CD4-positive, alpha-beta memory T cell (primary cell): ENCODE results near the gene PPCS. TPM values are rescaled to one million over a fixed set of nuclear protein-coding genes. Genes with fewer than 3 reads are reported as not detected.

ENCODE experiments used
- CTCF ChIA-PET: fragments of 350-600 bp; sonication (Branson Sonifier 250); formaldehyde crosslinking; loops from one replicate; lab custom pipeline; 2021; ENCODE audit warnings: inconsistent platforms; ENCODE audit not compliant: partially characterized antibody; lab: Charles Lee
- POLR2A ChIA-PET: fragments of 350-600 bp; sonication (Branson Sonifier 250); formaldehyde crosslinking; loops from one replicate; lab custom pipeline; 2021; ENCODE audit not compliant: partially characterized antibody; lab: Charles Lee
- DNase-seq, 5 donors: peaks; one replicate each; pipeline versions ENCODE4 v3.0.0 to v3.0.0-alpha.2; 2020 to 2022; ENCODE audit warnings: mixed read lengths in 1 of 5
- H3K27ac ChIP-seq: one replicate; pipeline ENCODE4 v1.7.0; 2013; ENCODE audit warnings: low read depth, low read length
- H3K27me3 ChIP-seq: 2 replicates; pipeline ENCODE4 v1.7.0; 2013; ENCODE audit warnings: mild to moderate bottlenecking, low read length, moderate library complexity; ENCODE audit not compliant: insufficient read depth
- H3K36me3 ChIP-seq: 2 replicates; pipeline ENCODE4 v1.7.0; 2013; ENCODE audit warnings: mild to moderate bottlenecking, low read length, moderate library complexity; ENCODE audit not compliant: insufficient read depth
- H3K4me1 ChIP-seq: 2 replicates; pipeline ENCODE4 v1.7.0; 2013; ENCODE audit warnings: mild to moderate bottlenecking, low read length, moderate library complexity; ENCODE audit not compliant: insufficient read depth
- H3K4me3 ChIP-seq, 2 donors: one replicate each; pipeline ENCODE4 v1.7.0; 2013; ENCODE audit warnings: low read length in 2 of 2, mild to moderate bottlenecking in 1 of 2
- H3K9me3 ChIP-seq, 2 donors: one replicate each; pipeline ENCODE4 v1.7.0; 2013; ENCODE audit warnings: low read length in 2 of 2, control low read depth in 1 of 2; ENCODE audit not compliant: control insufficient read depth in 1 of 2
- H3K27ac Mint-ChIP-seq, 7 donors: one replicate each; pipeline ENCODE4 v1.8.0; 2020 to 2021; ENCODE audit warnings: mixed read lengths in 7 of 7, mild to moderate bottlenecking in 6 of 7, inconsistent platforms in 3 of 7, moderate library complexity in 3 of 7
- H3K27me3 Mint-ChIP-seq, 2 donors: one replicate each; pipeline ENCODE4 v1.8.0; 2020 to 2021; ENCODE audit warnings: mixed read lengths in 2 of 2
- H3K36me3 Mint-ChIP-seq, 2 donors: one replicate each; pipeline ENCODE4 v1.8.0; 2020 to 2021; ENCODE audit warnings: mixed read lengths in 2 of 2, inconsistent platforms in 1 of 2, mild to moderate bottlenecking in 1 of 2
- H3K4me1 Mint-ChIP-seq, 4 donors: one replicate each; pipeline ENCODE4 v1.8.0; 2020 to 2021; ENCODE audit warnings: mixed read lengths in 4 of 4, mild to moderate bottlenecking in 1 of 4
- H3K4me3 Mint-ChIP-seq, 8 donors: one replicate each; pipeline ENCODE4 v1.8.0; 2020 to 2021; ENCODE audit warnings: mixed read lengths in 8 of 8, mild to moderate bottlenecking in 7 of 8, moderate library complexity in 6 of 8, inconsistent platforms in 3 of 8
- H3K9me3 Mint-ChIP-seq, 8 donors: one replicate each; pipeline ENCODE4 v1.8.0; 2020 to 2021; ENCODE audit warnings: mixed read lengths in 8 of 8, mild to moderate bottlenecking in 5 of 8, inconsistent platforms in 3 of 8, moderate library complexity in 1 of 8
- intact Hi-C: fragments of 100-400 bp; cut with micrococcal nuclease; formaldehyde crosslinking; loops from one replicate; pipeline ENCODE4 v1.15.1; 2023
- polyA plus RNA-seq, 2 donors: library from polyadenylated mRNA; unstranded; fragments of 300-500 nt; fragmentation: Illumina TruSeq; gene quantifications; one replicate each; pipeline ENCODE4 v1.2.3, GENCODE V29; 2021
- total RNA-seq, 2 experiments: library from RNA; stranded (reverse); gene quantifications; one replicate each; pipeline ENCODE4 v1.2.3, GENCODE V29; 2021

PPCS gene
- total RNA-seq: 10 to 100 TPM; 61.1 to 65.2 TPM
- 100 to 1,000 TPM; 111 to 159 TPM for polyA plus RNA-seq

DNA sequence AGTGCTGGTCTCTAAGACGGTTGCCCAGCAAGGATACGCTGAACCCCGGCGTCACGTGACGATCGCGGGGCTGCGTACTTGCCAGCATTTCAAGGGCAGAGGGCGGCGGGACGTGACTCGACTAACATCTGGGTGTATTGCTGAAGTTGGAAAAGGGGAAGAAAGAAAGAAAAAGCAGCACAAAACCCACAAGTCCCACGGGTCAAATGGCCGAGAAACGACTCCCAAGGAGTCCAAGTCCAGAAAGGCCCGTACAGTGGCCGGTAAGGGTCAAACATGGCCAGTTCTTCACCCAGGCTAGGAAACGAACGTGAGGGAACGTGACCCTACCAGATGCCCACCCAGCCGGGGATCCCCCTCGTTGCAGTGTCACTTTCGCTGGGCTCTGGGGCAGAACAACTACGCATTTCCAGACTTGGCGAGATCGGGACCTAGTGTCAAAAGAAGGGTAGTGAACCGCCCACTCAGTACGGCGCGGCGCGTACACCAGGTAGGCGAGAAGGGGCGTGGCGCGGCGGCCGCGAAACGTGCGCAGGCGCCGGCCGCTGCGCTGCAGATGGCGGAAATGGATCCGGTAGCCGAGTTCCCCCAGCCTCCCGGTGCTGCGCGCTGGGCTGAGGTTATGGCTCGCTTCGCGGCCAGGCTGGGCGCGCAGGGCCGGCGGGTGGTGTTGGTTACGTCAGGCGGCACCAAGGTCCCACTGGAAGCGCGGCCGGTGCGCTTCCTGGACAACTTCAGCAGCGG is at the start of gene PPCS, which contains the start of gene ZMYND12:
TSS of gene PPCS (plus strand) at position 534 of the 744 bp plus-strand sequence. CDS start at position 557, 23 bp downstream.
TSS of gene ZMYND12 (minus strand) at position 13 of the 744 bp plus-strand sequence. CDS start 25 bp downstream, outside the sequence.
- CTCF ChIA-PET: no interaction called here
- Mint-ChIP-seq H3K4me1 (peaks cover 21 to 43% (median 33%) of the 10 kb centered on the region in 4 donors), H3K4me3 (peak within 1 kb of the TSS; percentile 91 to 100 (median 99)), H3K9me3 (no peaks in the 10 kb centered on the region), H3K27ac (peak within 1 kb of the TSS; percentile 92 to 100 (median 99)), H3K36me3 (peaks cover 27 to 41% of the 10 kb centered on the region in 2 donors), H3K27me3 (no peaks in the 10 kb centered on the region)
- DNase-seq: peak; percentile 91 to 96 (median 93)
- POLR2A ChIA-PET: interaction anchor here (0.8 to 1.8 kb wide), 11 partner anchors 17 to 422 kb away, joined by 3 to 15 read pairs (median 4); partner anchors contain the start of genes C1orf50, FOXJ3, P3H1 and PPIH
- intact Hi-C loops: loop anchor here (1.0 to 2.0 kb wide), 3 partner anchors 121 to 203 kb away; partner anchors contain the start of genes FOXJ3 and PPIH
- H3K27ac ChIP-seq: peak within 1 kb of the TSS; percentile 99
- peak within 1 kb of the TSS; percentile 84 to 96 for H3K4me3 ChIP-seq
- peaks cover 27% of the 10 kb centered on the region for H3K36me3 ChIP-seq
- H3K9me3 ChIP-seq: no peaks in the 10 kb centered on the region
- peaks cover 29% of the 10 kb centered on the region for H3K4me1 ChIP-seq
- no peaks in the 10 kb centered on the region for H3K27me3 ChIP-seq

DNA sequence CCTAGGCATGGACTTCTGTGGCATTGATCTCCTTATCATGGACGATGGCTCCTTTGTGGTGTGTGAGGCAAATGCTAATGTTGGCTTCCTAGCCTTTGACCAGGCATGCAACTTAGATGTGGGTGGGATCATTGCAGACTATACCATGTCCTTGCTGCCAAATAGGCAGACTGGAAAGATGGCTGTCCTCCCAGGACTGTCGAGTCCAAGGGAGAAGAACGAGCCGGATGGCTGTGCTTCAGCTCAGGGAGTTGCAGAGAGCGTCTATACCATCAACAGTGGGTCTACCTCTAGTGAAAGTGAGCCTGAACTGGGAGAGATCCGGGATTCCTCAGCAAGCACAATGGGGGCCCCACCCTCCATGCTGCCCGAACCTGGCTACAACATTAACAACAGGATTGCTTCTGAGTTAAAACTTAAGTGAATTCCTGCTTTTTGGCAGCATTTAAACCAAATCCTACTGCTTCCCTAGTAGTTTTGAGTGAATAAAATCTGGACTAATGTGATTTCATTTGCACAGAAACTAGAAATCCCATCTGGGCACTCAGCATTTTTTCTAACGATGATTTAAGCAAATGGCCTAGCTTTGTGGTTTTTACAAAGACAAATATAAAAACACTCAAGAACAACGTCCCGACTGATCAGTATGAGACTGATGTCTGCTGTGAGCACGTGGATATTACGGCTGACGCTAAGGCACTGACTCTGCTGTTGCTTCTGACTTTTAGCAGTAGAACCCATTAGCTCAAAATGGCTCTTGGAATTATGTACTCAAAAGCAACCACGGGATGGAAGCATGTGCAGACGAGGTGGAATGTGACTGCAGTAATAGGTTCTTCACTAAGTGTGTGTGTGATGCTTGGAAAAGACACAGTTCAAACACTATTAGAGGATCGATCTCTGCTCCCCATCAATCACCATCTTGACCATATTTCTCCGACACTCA is 41.5 kb upstream of the PPCS start:
- intact Hi-C loops: no loop called here
- no peak overlapping the region for H3K27ac Mint-ChIP-seq
- CTCF ChIA-PET: no interaction called here

DNA sequence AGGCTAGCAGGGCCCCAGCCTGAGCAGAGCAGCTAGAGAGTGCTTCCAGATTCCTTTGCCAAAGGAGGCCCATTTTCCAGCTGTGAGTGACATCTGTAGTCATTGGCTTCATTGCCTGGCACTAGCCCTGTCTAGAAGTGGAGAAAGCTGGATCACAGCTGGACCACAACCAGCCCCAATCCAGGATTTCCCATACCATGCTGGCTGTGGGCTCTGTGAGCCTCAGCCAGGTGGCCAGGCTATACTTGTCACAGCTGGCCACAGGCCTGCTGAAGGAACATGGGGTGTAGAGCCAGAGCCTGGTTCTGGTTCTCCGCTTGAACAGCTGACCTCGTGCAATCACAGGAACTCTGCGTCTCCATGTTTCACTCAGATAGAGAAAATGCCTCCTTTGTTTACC is 39.2 kb upstream of the PPCS start:
- H3K4me1 Mint-ChIP-seq: no peaks in the 10 kb centered on the region
- H3K27me3 Mint-ChIP-seq: peaks cover 2 to 6% of the 10 kb centered on the region in 2 donors
- no peak overlapping the region for H3K27ac ChIP-seq
- H3K4me1 ChIP-seq: no peaks in the 10 kb centered on the region
- H3K4me3 ChIP-seq: no peak overlapping the region
- no peak overlapping the region for H3K27ac Mint-ChIP-seq
- H3K4me3 Mint-ChIP-seq: no peak overlapping the region
- intact Hi-C loops: no loop called here
- H3K9me3 ChIP-seq: no peaks in the 10 kb centered on the region
- H3K9me3 Mint-ChIP-seq: no peaks in the 10 kb centered on the region
- ChIA-PET CTCF (no interaction called here), POLR2A (no interaction called here)
- H3K36me3 Mint-ChIP-seq: no peaks in the 10 kb centered on the region
- H3K27me3 ChIP-seq: no peaks in the 10 kb centered on the region
- DNase-seq: no peak
- no peaks in the 10 kb centered on the region for H3K36me3 ChIP-seq

More for the DNA sequence above, 41.5 kb upstream of the PPCS start:
- Histone ChIP-seq H3K36me3 (no peaks in the 10 kb centered on the region), H3K27me3 (no peaks in the 10 kb centered on the region), H3K9me3 (no peaks in the 10 kb centered on the region), H3K27ac (no peak overlapping the region), H3K4me3 (no peak overlapping the region), H3K4me1 (no peaks in the 10 kb centered on the region)
- Mint-ChIP-seq H3K27me3 (peaks cover 2 to 9% of the 10 kb centered on the region in 2 donors), H3K4me3 (no peak overlapping the region), H3K9me3 (no peaks in the 10 kb centered on the region), H3K4me1 (no peaks in the 10 kb centered on the region), H3K36me3 (no peaks in the 10 kb centered on the region)
- POLR2A ChIA-PET: no interaction called here
- DNase-seq: no peak

DNA sequence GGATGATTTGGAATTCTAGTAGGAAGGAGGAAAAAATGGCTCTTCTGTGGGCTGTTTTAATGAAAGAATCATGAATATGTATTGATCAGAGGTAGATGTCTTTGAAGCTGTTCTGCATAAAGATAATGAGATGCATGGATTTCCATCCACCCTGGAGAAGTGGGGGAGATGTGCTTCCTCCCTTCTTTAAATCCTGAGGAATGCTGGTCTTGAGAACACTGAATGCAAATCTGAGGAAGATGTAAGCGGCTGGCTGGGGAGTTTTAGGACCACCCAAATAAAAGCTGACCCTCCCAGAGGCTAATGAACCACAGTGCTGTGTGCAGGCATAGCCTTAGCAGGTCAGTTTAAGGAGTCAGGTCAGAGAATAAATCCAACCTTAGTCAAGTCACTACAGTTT is 37.8 kb upstream of the PPCS start:
- Mint-ChIP-seq H3K27me3 (peaks cover 2 to 4% of the 10 kb centered on the region in 2 donors), H3K9me3 (no peaks in the 10 kb centered on the region), H3K36me3 (no peaks in the 10 kb centered on the region), H3K27ac (peak overlapping the region in 1 of 7 donors; percentile 5), H3K4me1 (no peaks in the 10 kb centered on the region), H3K4me3 (no peak overlapping the region)
- ChIA-PET POLR2A (no interaction called here), CTCF (no interaction called here)
- Histone ChIP-seq H3K27ac (no peak overlapping the region), H3K36me3 (no peaks in the 10 kb centered on the region), H3K4me3 (no peak overlapping the region), H3K27me3 (no peaks in the 10 kb centered on the region), H3K9me3 (no peaks in the 10 kb centered on the region), H3K4me1 (no peaks in the 10 kb centered on the region)
- intact Hi-C loops: no loop called here
- no peak for DNase-seq

DNA sequence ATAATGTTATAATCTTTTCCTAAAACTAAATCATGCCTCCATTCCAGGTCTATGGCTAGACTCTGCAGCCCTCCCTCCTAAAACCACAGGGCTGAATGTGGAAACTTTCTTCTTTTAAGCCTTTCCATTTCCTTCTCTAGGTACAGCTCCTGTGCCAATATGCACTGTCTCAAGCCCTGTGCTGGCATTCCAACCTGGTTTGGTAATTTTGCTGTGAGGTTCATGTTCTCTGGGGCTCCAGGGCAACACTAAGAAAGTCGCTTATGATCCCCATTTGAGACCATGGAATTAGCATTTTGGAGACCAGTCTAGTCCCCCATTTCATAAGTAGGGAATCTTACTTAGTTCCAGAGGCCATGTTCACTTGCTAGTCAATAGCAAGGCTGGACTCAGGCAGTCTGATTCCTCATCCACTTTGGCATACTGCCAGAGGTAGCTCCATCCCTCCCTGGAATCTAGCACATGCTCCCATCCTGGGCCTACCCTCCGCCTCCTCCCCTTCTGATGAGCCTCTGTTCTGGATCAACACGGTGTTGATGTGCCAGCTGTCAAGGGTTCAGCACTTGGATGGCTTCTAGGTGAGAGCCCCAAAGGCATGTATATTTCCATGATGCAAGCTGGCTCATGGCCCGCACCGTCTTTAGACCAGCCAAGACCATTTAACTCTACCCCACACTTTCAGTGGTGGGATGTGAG is 37.1 kb upstream of the PPCS start:
- POLR2A ChIA-PET: no interaction called here
- Mint-ChIP-seq H3K27ac (no peak overlapping the region), H3K4me3 (no peak overlapping the region), H3K36me3 (no peaks in the 10 kb centered on the region), H3K4me1 (no peaks in the 10 kb centered on the region), H3K9me3 (no peaks in the 10 kb centered on the region), H3K27me3 (peaks cover under 1 to 9% of the 10 kb centered on the region in 2 donors)
- H3K4me1 ChIP-seq: no peaks in the 10 kb centered on the region
- H3K36me3 ChIP-seq: no peaks in the 10 kb centered on the region
- intact Hi-C loops: no loop called here
- no peak overlapping the region for H3K4me3 ChIP-seq
- no peaks in the 10 kb centered on the region for H3K9me3 ChIP-seq
- CTCF ChIA-PET: no interaction called here
- no peaks in the 10 kb centered on the region for H3K27me3 ChIP-seq
- DNase-seq: no peak
- no peak overlapping the region for H3K27ac ChIP-seq

DNA sequence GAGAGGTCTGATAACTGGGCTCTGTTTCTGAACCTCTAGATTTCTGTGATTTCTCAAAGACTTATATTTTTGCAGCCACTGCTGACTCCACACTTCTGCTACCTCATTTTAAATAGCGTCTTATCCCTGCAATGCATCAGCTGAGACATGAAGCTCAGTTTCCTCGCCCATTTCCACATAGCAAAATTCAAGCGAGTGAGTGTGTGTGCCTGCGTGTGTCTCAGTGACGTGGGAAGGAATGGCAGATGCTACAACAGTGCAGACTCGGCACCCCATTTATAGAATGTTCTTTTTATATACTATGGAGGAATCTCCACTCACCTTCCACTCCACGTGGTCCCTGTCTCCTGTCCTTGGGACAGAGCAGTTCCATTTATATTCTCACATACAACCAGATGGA is 36.2 kb upstream of the PPCS start:
- CTCF ChIA-PET: no interaction called here
- intact Hi-C loops: no loop called here
- H3K4me1 ChIP-seq: no peaks in the 10 kb centered on the region
- no peaks in the 10 kb centered on the region for H3K9me3 ChIP-seq
- no peak overlapping the region for H3K27ac ChIP-seq
- Mint-ChIP-seq H3K27ac (no peak overlapping the region), H3K4me1 (no peaks in the 10 kb centered on the region), H3K4me3 (no peak overlapping the region), H3K27me3 (peaks cover 0 to 9% of the 10 kb centered on the region in 2 donors), H3K36me3 (no peaks in the 10 kb centered on the region), H3K9me3 (no peaks in the 10 kb centered on the region)
- H3K36me3 ChIP-seq: no peaks in the 10 kb centered on the region
- H3K27me3 ChIP-seq: no peaks in the 10 kb centered on the region
- H3K4me3 ChIP-seq: no peak overlapping the region
- POLR2A ChIA-PET: no interaction called here
- no peak for DNase-seq
